HG03135 (cell line): Measurements from ENCODE around the gene SPTBN1.
A peak's percentile ranks its signal among the peaks of the same experiment; 100 is the strongest.
"Not testable (repeated sequence)": the region's sequence is repeated elsewhere in the genome, so short reads cannot be mapped to it uniquely, and the experiment has no call there.

ENCODE experiments used
- ATAC-seq: cut with Tn5 transposase; IDR thresholded peaks from one replicate; pipeline ENCODE4 v1.9.1; 2021; ENCODE audit warnings: mild to moderate bottlenecking, moderate library complexity; ENCODE audit not compliant: unreplicated experiment

Gene SPTBN1

DNA sequence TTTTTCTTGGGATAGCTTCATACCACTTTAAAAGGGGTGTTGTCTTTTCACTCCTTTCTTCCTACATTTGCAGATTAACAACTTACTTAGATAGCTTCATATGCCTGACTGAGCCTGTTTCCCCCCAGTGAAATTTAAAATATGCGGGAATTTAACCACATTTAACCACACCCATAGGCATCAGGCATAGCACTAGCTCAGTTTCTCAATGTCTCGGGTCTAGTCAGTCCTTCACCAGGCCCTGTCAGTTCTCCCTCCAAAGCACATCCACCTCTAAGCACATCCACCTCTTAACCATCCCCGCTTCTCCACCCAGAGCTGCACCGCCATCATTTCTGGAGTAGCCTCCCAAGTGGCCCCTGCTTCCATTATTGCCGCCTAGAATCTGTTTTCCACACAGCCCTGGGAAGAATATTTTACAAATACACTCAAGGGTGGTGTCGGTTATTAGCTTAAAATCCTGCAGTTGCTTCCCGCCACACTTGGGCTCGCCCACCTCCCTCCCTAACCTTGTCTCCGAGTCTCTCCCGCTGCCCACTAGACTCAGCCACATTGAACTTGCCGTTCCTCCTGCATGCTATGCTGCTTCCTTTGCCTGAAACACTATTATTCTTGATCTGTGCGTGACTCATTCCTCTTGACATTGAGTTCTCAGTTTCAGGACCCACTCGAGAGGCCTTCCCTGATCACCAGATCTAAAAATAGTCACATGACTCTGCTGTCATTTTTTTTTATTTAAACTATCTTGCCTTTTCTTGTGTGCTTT is 68.3 kb downstream of the SPTBN1 start:
- ATAC-seq: peak; percentile 65

DNA sequence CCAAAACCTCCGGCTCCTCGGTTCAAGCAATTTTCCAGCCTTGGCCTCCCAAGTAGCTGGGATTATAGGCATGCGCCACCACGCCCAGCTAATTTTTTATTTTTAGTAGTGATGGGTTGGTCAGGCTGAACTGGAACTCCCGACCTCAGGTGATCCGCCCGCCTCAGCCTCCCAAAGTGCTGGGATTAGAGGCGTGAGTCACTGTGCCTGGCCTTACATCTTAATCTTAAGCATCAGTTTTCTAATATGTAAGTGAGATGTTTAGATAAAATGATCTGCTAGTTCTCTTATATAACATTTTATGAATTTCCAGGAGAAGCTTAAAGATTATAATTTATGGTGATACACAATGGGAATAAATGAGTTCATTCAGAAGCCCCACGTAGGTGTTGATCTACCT is 69.2 kb downstream of the SPTBN1 start:
- no peak for ATAC-seq

DNA sequence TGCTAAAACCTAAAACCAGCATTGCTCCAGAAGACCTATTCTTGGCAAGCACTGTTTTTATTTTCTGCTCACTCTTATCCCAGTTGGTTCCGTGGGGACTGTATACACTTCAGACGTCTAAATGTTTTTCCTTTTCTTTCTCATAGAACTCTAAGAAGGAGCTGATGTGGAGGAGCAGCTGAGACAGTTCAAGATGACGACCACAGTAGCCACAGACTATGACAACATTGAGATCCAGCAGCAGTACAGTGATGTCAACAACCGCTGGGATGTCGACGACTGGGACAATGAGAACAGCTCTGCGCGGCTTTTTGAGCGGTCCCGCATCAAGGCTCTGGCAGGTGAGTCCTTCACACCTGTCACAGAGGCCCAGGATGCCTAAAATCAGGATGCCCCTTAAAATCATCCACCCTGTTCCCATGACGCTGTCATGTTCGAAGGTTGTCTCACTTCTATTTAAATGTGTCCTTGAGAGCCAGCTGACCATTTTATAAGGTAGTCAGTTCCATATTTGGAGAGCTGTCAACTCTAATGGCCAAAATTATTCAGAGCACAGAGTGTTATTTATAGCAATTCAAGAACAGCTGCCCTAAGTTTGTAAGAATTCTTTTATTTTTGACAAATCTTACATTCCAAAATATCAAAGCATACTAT is 70.2 kb downstream of the SPTBN1 start:
- no peak for ATAC-seq

DNA sequence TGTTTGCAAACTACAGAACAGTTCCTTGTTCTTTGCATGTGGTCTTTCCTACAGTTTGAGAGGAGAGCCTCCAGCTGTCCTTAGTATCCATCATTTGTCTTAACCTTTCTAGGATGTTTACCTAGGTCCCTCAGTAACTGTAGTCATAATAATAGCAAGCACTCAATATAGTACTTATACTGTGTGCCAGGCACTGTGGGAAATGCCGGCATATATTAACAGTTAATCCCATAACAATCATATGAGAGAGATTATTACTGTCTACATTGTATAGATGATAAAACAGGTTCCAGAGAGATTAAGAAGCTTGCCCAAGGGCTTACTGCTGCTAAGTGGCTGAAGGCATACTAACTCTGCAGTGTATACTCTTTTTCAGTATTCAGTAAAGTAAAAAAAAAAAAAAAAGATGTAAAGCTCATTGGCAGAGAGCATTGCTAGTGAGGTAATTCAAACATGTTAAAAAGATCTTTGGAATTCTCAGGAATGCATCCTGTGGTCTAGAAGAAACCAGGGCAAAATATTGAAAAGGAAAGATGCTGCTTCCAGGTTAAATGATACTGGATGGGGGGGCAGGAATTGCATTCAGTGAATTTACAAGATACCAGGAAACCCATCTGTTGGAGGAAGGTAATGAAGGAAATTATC is 72.3 kb downstream of the SPTBN1 start:
- ATAC-seq: no peak

DNA sequence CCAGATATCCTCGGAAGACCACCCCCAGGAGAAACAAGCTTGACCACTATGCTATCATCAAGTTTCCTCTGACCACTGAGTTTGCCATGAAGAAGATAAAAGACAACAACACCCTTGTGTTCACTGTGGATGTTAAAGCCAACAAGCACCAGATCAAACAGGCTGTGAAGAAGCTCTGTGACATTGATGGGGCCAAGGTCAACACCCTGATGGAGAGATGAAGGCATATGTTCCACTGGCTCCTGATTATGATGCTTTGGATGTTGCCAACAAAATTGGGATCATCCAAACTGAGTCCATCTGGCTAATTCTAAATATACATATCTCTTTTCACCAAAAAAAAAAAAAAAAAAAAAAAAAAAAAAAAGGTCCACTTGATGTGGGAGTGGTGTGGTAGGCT is 73.4 kb downstream of the SPTBN1 start:
- ATAC-seq: not testable (repeated sequence)

DNA sequence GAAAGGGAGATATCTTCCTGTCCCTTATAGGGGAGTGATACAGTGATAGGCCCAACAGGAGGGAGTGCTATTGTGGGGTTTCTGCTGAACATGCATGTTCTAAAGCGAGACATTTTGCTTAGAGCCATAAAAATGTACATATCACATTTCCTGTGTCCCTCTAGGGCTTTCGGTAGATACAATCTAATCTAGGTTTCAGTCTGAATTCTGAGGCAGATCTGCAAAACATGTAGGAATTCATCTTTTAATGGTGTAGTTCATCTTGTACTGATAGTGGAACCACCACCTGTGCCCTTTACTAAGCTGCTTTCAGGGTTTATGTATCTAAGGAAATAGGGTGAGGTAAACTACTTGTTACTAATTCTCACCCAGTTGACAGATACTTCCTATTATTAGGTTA is 73.8 kb downstream of the SPTBN1 start:
- peak; percentile 55 for ATAC-seq

DNA sequence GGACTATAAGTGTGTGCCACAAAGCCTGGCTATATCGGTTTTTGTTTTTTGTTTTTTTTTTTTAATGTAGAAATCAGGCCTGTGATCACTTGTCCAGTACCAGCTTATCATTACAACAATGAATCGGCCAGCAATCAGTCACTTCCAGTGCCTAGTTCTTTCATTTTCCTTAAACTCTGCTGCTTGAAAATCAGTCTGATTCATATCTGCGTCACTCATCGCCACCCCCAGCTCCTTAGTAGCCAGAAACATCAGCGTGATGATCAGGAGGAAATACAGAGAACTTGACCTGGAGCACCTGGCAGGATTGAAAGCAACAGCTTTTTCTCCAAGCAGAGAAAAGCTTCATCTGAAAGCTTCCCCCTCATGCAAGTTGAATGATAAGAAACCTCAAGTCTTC is 75.4 kb downstream of the SPTBN1 start:
- no peak for ATAC-seq

DNA sequence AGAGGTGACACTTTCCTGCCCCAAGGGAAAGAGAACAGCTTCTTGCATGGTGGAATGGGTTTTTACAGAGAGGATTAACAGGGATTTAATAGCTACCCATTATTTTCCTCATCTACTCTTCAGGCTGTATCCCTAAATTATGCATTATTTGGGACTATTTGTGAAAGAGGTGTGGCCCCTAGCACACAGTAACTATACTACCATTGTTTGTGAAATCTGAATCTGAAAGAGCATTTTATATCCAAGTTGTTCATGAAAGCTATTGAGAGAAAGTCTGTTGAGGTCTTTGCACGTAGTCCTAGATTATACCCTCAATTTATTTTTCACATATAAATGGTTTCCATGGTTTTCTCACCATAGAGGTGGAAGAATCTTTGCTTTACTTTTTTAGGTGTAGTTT is 78.1 kb downstream of the SPTBN1 start:
- ATAC-seq: no peak

DNA sequence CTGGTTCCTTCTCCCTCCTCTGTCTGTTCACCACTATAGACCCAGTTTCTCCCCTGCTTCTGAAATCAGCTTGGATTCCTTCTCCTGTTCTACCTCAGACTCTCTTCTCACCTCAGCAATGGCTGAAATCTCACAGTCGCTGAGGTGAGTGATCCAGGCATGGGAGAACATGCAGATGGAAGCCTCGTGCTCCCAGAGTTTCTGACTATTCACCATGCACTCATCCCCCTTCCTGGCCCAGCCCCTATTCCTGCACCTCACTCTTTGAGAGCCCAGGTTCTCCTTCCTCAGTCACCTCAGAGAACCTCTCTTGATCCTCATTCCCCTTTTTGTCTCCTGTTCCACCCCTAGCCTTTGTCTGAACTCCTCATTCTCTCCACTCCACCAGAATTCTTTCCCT is 78.5 kb downstream of the SPTBN1 start:
- ATAC-seq: no peak

DNA sequence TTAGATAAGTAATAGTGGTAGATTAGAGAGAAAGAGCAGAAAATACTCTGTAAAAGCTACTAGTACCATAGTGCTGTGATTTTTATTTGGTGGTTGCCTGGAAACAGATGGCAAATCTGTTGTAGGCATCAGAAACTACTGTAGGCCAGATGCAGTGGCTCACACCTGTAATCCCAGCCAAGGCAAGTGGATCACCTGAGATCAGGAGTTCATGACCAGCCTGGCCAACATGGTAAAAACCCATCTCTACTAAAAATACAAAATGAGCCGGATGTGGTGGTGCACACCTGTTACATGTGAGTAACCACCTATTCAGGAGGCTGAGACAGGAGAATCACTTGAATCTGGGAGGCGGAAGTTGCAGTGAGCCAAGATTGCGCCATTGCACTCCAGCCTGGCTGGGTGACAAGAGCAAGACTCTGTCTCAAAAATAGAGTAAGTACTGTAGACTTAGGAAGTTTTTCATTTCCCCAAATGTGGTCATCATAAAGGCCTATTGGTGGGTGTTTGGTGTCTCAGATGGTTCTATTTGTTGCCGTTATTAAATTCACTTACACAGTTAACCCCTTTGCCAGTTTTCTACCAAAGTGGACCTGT is 79.6 kb downstream of the SPTBN1 start:
- ATAC-seq: no peak

DNA sequence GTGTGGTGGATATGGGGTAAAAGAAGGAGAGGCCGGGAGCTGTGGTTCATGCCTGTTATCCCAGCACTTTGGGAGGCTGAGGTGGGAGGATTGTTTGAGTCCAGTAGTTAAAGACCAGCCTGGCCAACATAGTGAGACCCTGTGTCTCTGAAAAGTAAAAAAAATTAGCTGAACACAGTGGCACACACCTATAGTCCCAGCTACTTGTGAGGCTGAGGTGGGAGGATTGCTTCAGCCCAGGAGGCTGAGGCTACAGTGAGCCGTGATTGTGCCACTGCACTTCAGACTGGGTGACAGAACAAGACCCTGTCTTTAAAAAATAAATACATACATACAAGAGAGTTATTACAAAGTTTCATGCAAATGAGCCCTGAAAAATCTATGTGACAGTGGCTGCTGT is 80.6 kb downstream of the SPTBN1 start:
- ATAC-seq: no peak

DNA sequence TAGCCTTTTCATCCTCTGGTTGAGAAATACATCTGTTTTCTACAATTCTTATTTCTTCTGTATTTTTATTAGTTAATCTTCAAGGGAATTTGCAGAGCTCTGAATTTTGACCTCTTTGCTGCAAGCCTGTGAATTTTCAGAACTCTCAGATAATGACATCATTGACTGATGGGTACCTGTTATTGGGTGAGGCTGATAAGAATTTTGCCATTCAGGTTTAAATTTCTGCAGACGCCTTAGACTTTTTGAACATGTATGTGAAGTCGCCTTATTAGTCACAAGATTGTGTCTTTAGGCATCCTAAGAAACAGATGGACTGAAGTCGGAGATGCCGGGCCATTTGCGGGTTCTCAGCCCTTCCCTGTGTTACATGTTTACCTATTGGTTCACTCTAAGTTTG is 82.4 kb downstream of the SPTBN1 start:
- ATAC-seq: no peak

DNA sequence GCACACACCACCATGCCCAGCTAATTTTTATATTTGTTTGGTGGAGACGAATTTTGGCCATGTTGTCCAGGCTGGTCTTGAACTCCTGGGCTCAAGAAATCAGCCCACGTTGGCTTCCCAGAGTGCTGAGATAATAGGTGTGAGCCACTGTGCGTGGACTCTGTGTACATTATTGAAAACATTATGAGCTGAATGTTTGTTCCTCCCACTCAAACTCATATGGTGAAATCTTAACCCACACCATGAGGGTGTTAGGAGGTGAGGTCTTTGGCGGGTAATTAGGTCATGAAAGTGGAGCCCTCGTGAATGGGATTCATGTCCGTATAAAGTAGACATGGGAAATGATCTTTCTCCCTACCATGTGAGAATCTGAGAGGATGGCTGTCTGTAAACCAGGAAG is 83.6 kb downstream of the SPTBN1 start:
- no peak for ATAC-seq

DNA sequence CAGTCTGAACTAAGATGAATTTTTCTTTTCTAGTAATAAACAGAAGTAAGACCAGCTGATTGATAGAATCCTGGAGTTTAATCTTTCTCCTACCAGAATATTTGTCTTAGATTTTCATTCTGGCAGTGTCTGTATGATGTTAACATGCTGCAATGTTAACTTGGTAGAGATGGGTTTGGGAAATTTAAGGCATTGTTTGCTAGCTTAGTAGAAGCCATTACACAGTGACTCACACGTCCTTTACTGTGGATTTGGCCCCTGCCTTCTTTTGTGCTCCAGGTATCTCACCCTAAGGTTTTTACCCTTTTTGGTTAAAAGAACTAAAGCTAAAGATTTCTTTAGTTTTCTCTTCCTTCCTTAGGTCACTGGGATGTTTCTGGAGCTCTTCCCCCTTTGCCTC is 84.1 kb downstream of the SPTBN1 start:
- no peak for ATAC-seq

DNA sequence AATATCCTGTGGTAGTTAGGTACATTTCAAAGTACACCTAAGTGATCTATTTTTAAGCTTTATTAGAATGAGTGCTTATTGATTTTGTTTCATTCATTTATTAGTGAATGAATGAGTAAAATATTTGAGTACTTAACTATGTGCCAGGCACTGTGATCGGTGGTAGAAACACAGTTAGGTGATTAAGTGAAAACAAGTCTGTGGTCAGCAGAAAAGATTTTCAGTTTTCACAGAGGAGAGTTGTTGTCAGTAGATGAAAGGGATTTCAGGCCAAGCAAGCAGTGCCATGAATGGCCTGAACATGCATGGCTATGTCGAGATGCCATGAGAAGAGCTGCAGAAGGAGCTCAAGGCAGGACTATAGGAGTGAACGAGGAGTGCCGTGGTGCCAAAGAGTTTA is 85.9 kb downstream of the SPTBN1 start:
- ATAC-seq: no peak

DNA sequence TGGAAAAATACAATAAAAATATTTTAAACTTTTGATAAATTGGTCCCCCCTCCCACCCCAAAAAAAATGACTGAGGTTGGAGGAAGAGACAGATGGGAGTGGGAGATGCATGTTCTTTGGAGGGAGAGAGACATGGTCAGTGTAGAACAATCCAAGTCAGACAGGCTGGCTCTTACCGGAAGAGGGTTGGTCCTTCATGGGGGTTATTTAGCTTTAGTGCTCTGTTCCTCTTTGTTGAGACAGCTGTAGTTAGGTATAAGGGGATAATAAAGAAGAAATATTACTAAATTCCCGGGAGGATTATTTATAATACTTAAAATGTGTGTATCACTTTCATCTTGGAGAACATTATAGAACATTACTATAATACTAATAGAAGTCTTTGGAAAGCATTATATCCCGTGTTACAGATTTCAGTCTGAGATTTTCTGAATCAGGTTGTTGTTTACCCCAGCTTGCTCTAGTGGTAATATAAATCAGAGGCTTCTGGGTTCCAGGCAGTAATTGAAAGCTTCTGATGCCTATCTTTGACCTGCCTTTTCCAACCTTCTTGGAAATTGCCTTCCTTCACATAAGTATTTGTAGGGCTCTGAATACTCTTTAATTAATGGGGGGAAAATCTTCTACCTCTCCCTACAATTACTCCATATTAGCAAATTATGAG is 87.7 kb downstream of the SPTBN1 start:
- ATAC-seq: no peak

DNA sequence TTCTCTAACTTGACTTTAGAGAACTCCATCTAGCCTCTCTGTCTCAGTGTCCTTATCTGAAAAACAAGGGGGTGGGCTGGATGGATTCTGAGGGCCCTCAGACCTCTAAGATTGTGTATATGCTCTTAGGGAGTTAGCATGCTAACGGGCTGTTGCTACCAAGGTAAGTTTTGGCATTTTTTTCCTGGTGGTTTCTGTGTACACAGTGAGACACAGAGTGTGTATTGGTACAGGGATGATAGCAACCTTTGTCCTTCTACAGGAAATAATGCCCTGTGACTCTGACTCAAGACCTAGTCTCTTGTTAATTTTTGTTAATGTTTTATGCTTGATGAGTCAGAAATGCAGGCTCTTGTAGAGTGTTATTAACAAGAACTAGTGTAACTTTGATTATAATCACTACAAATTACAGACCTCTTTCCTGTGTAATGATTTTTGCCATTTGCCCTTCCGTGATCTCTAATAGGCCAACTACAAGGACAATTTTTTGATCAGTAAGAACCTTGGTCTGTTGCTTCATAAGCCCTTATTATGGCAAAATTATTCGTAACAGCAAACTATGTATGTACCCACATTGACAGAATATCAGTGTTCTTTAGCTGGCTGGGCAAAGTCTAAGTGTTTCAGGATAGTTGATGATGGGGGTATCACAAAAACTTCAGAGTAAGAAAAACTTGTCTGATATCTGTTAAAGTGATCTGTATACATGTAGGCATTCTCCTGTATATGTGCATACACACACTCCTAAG is 89.7 kb downstream of the SPTBN1 start:
- ATAC-seq: no peak

DNA sequence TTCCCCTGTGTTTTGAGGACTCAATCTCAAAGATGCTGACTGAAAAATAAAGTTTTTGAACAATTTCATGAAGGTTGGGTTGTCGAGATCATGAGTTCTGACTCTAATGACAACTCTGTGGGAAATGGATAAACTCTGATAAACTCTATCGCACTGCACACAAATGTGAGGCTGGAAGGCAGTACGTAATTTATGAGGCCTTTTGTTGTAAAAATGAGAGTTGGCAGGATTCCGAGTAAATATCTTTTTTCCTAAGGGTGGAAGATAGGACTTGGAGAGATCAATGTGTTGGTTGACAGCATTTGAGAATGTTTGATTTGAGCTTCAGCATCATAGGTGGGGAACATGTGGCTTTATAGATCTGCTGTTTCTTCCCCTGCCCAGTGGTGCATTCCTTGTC is 90.4 kb downstream of the SPTBN1 start:
- peak; percentile 10 for ATAC-seq

DNA sequence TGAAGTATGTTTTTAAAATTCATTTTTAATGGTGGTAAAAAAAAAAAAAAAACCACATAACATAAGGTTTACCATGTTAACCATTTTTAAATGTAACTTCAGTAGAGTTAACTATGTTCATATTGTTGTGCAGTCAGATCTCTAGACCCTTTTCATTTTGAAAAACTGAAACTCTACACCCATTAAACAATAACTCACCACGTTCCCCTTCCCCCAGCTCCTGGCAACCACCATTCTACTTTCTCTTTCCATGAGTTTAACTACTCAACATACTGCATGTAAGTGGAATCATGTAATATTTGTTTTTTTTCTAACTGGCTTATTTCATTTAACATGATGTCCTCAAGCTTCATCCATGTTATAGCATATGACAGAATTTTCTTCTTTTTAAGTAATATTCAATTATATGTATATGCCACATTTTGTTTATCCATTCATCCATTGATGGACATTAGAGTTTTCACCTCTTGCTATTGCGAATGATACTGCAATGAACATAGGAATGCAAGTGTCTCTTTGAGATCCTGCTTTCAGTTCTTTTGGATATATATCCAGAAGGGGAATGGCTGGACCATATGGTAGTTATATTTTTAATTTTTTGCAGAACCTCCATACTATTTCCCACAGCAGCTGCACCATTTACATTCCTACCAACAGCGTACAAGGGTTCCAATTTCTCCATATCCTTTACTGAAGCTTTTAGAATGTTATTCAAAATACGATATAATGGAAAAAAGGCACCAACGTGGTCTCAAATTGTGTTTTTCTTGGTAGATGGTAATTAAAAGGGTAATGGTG is 91.0 kb downstream of the SPTBN1 start:
- ATAC-seq: peak; percentile 58

DNA sequence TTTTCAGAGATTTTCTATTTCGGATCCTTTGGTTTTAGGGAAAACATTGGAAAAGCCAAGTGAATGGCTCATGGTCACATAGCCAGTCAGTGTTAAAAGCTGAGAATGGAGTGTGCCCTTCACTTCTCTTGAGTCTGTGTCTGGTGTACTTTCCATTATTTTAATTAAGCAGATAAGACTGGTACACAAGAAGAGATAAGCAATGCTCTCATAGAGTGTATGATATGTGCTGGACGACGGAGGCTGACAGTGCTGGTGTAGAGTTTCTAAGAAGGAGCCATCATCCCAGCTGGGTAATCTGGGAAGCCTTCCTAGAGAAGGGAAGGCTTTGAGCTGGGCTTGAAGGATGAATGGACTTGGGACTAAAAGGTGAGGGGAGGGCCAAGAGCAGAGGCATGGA is 93.3 kb downstream of the SPTBN1 start:
- no peak for ATAC-seq
